Measurements from ENCODE around the gene IKZF5.

IKZF5 gene

GRCh38 chr10:122980209-122981065, 28.2 kb downstream of the IKZF5 start, which contains the start of gene PSTK:
Gene PSTK (plus strand): TSS chr10:122980401. CDS start chr10:122980480, 79 bp downstream.
- peak; percentile 89 for DNase-seq

GRCh38 chr10:122974543-122975064, 34.0 kb downstream of the IKZF5 start:
- DNase-seq: peak; percentile 83

- DNase-seq: peak; percentile 21
Observed at GRCh38 chr10:122974023-122974422, 34.6 kb downstream of the IKZF5 start.

- no peak for DNase-seq
Observed at GRCh38 chr10:122968698-122969097, 39.9 kb downstream of the IKZF5 start.

DNA sequence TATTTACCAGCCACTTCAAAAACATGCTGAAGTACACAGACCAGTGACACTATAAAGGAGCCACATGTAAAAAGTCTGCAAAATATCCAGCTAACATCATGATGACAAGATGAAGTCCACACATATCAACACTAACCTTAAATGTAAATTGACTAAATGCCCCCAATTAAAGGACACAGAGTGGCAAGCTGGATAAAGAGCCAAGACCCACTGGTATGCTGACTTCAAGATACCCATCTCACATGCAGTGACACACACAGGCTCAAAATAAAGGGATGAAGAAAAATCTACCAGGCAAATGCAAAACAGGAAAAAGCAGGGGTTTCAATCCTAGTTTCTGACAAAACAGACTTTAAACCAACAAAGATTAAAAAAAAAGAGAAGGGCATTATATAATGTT, 41.7 kb downstream of the IKZF5 start:
- no peak for DNase-seq

- no peak for DNase-seq
Observed at GRCh38 chr10:122962405-122962804, 46.2 kb downstream of the IKZF5 start.

DNA sequence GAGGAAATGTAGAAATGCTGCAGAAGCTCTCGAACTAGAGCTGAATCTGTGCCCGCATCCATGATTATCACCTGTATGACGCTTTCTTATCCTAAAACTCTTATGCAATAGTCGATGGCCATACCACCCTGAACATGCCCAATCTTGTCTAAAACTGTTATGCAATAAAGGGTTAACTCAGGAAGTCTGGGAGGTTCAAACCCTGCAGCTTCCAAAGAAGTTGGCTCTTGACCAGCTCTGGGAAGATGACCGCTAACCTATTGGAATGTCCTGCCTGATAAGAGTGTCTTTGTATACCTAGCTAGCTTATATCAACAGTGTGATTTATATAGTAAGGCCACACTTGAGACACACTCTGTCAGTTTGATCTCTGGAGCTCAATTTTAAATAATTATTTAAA, 51.1 kb downstream of the IKZF5 start:
- DNase-seq: no peak

DNA sequence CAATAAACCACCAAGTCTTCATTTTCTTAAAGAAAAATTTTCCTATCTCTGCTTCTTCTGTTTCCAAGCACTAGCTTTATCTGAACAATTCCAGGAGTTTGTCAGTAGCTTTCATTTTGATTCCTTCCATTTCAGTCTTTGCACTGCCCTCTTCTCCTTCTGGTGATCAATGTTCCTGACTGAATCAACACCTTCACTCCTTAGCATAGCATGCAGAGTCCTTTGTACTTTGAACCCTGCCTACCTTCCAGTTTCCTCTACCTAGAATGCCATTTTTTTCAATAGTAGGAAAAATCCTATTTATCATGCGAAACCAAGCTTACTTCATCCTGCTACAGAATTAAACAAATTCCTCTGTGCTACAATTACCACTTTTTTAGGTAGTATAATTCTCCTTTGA, 52.7 kb downstream of the IKZF5 start:
- no peak for DNase-seq

GRCh38 chr10:122954731-122955050, 53.9 kb downstream of the IKZF5 start:
- peak; percentile 0 for DNase-seq

DNA sequence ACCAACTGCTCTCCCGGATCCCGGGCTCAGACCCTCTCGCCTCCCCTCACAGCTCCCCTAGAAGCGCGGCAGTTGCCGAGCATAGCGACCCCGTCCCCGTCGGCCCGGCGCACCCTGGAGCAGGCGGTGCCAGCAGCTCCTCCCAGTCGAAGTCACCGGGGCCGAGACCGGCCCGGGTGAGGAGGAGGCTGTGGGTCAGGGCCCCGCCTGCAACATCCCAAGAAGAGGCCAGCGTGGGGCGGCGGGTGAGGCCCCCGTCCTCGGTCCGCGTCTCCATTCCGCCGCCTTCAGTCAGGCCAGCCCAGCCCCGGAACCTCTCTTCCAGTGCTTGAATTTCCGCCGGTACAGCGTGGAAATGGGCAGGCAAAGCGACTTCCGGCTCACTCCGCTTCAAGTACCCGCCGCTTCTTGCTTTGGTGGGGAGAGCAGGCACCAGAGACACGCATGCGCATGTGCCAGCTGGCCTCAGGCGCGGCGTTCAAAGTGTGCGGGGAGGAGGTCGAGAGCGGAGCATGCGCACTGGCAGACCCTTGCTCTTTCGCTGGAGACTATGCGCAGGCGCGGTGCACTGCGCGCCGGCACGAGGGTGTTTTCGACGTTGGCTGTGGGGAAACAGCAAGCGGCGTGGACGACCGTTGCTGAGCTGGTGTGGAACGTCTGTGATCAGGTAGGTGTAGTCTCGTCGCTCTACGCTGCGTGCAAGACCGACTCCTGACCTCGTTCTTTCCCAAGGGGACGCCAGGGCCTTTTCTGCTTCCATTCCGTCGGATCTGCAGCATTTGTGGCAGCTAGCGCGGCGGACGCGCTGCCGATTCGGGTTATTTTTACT, 54.5 kb downstream of the IKZF5 start, which contains the start of gene C10orf88:
C10orf88 (minus strand) TSS at position 326 of the 829 bp plus-strand sequence; CDS start at position 277, 49 bp downstream.
- peak; percentile 94 for DNase-seq

GRCh38 chr10:122949296-122949695, 59.3 kb downstream of the IKZF5 start:
- DNase-seq: no peak

Measured in NCI-H69 (cell line).